A549 (cell line): ENCODE results near the gene AUTS2. TPM values are rescaled to one million over a fixed set of nuclear protein-coding genes. Genes with fewer than 3 reads are reported as not detected.

Experiments
- ATAC-seq, 2 experiments: fragments of 200-7000 bp in 1 of 2; fragments of >200 bp in 1 of 2; cut with Nextera tagmentation in 1 of 2; cut with Tn5 transposase in 1 of 2; 3 replicates each; pipeline versions ENCODE4 v1.8.0 to v1.9.1; 2018 to 2020; ENCODE audit warnings: mild to moderate bottlenecking in 1 of 2, moderate library complexity in 1 of 2
- CTCF ChIA-PET: fragments of 300-600 bp; sonication (Branson Sonifier 250); formaldehyde crosslinking; extraction: SDS; loops from one replicate; lab custom pipeline; 2021; ENCODE audit warnings: antibody characterized with exemption, inconsistent platforms; lab: Yijun Ruan, JAX
- POLR2A ChIA-PET: fragments of 350-600 bp; formaldehyde crosslinking; extraction: SDS; loops from one replicate; lab custom pipeline; 2021; ENCODE audit warnings: antibody characterized with exemption, inconsistent platforms; lab: Yijun Ruan, JAX
- DNase-seq, 2 experiments: peaks; one replicate each; pipeline versions ENCODE4 v3.0.0 to v3.0.0-alpha.2; 2011 to 2016; ENCODE audit warnings: low read depth in 1 of 2, low spot score in 1 of 2
- FAIRE-seq: peaks from 2 replicates; lab custom pipeline; 2011; peaks lifted over from hg19 to GRCh38; lab: Jason Lieb, UNC
- H3K27ac ChIP-seq, 2 experiments: fragments of >200 bp; sonication (Bioruptor Twin); formaldehyde crosslinking; 3 replicates each; pipeline ENCODE4 v1.5.1; 2016 to 2017
- H3K4me1 ChIP-seq: fragments of >200 bp; sonication (Bioruptor Twin); formaldehyde crosslinking; 3 replicates; pipeline ENCODE4 v1.6.1; 2016
- H3K4me2 ChIP-seq: fragments of >200 bp; sonication (Bioruptor Twin); formaldehyde crosslinking; 3 replicates; pipeline ENCODE4 v1.6.1; 2016
- H3K4me3 ChIP-seq: fragments of >200 bp; sonication (Bioruptor Twin); formaldehyde crosslinking; 3 replicates; pipeline ENCODE4 v1.5.1; 2016
- H3K9me3 ChIP-seq: fragments of >200 bp; sonication (Bioruptor Twin); formaldehyde crosslinking; 3 replicates; pipeline ENCODE4 v1.6.1; 2016
- BHLHE40 ChIP-seq: IDR thresholded peaks from 2 replicates; pipeline ENCODE4 v1.6.1; 2012; ENCODE audit warnings: low read depth, low read length, inconsistent platforms
- CEBPB ChIP-seq, 2 experiments: fragments of >200 bp in 1 of 2; sonication (Bioruptor Twin) in 1 of 2; formaldehyde crosslinking in 1 of 2; IDR thresholded peaks; 2 replicates each; pipeline ENCODE4 v1.6.1; 2012 to 2016
- CHD4 ChIP-seq: fragments of 200-600 bp; sonication (generic); IDR thresholded peaks from 2 replicates; pipeline ENCODE4 v1.6.1; 2016; ENCODE audit warnings: antibody characterized with exemption, mild to moderate bottlenecking, borderline replicate concordance
- EHMT2 ChIP-seq: fragments of 200-600 bp; sonication (generic); IDR thresholded peaks from 2 replicates; pipeline ENCODE4 v1.6.1; 2016; ENCODE audit warnings: antibody characterized with exemption, low read depth, mild to moderate bottlenecking, moderate library complexity
- EP300 ChIP-seq, 2 experiments: fragments of >200 bp; sonication (Bioruptor Twin); formaldehyde crosslinking; IDR thresholded peaks; 2 replicates in 1 of 2; 3 replicates in 1 of 2; pipeline ENCODE4 v1.6.1; 2016 to 2017
- FOSB ChIP-seq: fragments of 250-450 bp; sonication (Bioruptor Pico); IDR thresholded peaks from 2 replicates; pipeline ENCODE4 v1.5.0; 2020; ENCODE audit warnings: mild to moderate bottlenecking, moderate library complexity
- FOSL2 ChIP-seq, 2 experiments: fragments of 450-650 bp in 1 of 2; fragments of >200 bp in 1 of 2; sonication (Bioruptor Twin) in 1 of 2; formaldehyde crosslinking; IDR thresholded peaks; 2 replicates each; pipeline versions ENCODE4 v1.5.0 to v1.6.1; 2016 to 2020; ENCODE audit warnings: mild to moderate bottlenecking in 1 of 2, moderate library complexity in 1 of 2
- HOXA7 ChIP-seq: fragments of 250-450 bp; sonication (Bioruptor Pico); IDR thresholded peaks from 2 replicates; pipeline ENCODE4 v1.5.0; 2020; ENCODE audit warnings: mild to moderate bottlenecking, moderate library complexity
- HOXB13 ChIP-seq: fragments of 250-450 bp; sonication (Bioruptor Pico); IDR thresholded peaks from 2 replicates; pipeline ENCODE4 v1.5.0; 2020; ENCODE audit warnings: low read depth, mild to moderate bottlenecking, moderate library complexity
- HOXB5 ChIP-seq: fragments of 250-450 bp; sonication (Bioruptor Pico); IDR thresholded peaks from 2 replicates; pipeline ENCODE4 v1.5.0; 2020; ENCODE audit warnings: mild to moderate bottlenecking, moderate library complexity
- JUN ChIP-seq, 2 experiments: fragments of >200 bp; sonication (Bioruptor Twin); formaldehyde crosslinking; IDR thresholded peaks; 2 replicates in 1 of 2; 3 replicates in 1 of 2; pipeline ENCODE4 v1.6.1; 2016 to 2017
- MAZ ChIP-seq: fragments of 150-350 bp; IDR thresholded peaks from 2 replicates; pipeline ENCODE4 v1.6.1; 2014; ENCODE audit warnings: antibody characterized with exemption, low read depth, low read length, borderline replicate concordance
- MYC ChIP-seq: IDR thresholded peaks from 2 replicates; pipeline ENCODE4 v1.6.1; 2012; ENCODE audit warnings: mild to moderate bottlenecking, inconsistent platforms, low read length, improper control_type of control experiment, borderline replicate concordance
- NFE2L2 ChIP-seq: fragments of 150-350 bp; conservative IDR thresholded peaks from 2 replicates; pipeline ENCODE4 v1.6.1; 2014; ENCODE audit warnings: low read length
- POLR2A ChIP-seq: IDR thresholded peaks from 2 replicates; pipeline ENCODE4 v1.6.1; 2012; ENCODE audit warnings: mild to moderate bottlenecking, low read length
- RARB ChIP-seq: fragments of 250-450 bp; sonication (Bioruptor Pico); IDR thresholded peaks from 2 replicates; pipeline ENCODE4 v1.8.0; 2021; ENCODE audit warnings: mild to moderate bottlenecking, moderate library complexity
- SMC3 ChIP-seq: fragments of >200 bp; sonication (Bioruptor Twin); formaldehyde crosslinking; IDR thresholded peaks from 3 replicates; pipeline ENCODE4 v1.6.1; 2018; ENCODE audit warnings: inconsistent platforms
- SREBF2 ChIP-seq: fragments of 450-650 bp; IDR thresholded peaks from 2 replicates; pipeline ENCODE4 v1.6.1; 2014; ENCODE audit warnings: mild to moderate bottlenecking, moderate library complexity
- TP53 ChIP-seq: fragments of 250-450 bp; sonication (Bioruptor Pico); IDR thresholded peaks from 2 replicates; pipeline ENCODE4 v1.5.0; 2021; ENCODE audit warnings: mild to moderate bottlenecking, moderate library complexity
- WGBS: methylation state at CpG from one replicate; pipeline ENCODE4 v1.1.6; 2017; ENCODE audit errors: missing lambda C conversion rate; 5-methylcytosine and 5-hydroxymethylcytosine counted together
- polyA plus RNA-seq, 4 experiments: library from polyadenylated mRNA; depleted of rRNA in 3 of 4; stranded (reverse); fragments of >200 nt; fragmentation: RNase III in 1 of 4; extraction: RNeasy Plus Mini Kit Qiagen cat#74134 plus additional on column Dnase treatment in 1 of 4; gene quantifications; 2 replicates in 3 of 4; 3 replicates in 1 of 4; pipeline ENCODE4 v1.2.3, GENCODE V29; 2011 to 2017
- TF ChIP-seq, protein P1 (sequence below): fragments of 200-600 bp; sonication (generic); IDR thresholded peaks from 2 replicates; pipeline ENCODE4 v1.6.1; 2016; ENCODE audit warnings: antibody characterized with exemption, mild to moderate bottlenecking, moderate library complexity
- TF ChIP-seq, protein P2 (sequence below): fragments of >200 bp; sonication (Bioruptor Twin); formaldehyde crosslinking; IDR thresholded peaks from 2 replicates; pipeline ENCODE4 v1.6.1; 2016
- TF ChIP-seq, protein P3 (sequence below): IDR thresholded peaks from 2 replicates; pipeline ENCODE4 v1.6.1; 2012; ENCODE audit warnings: low read depth, borderline replicate concordance

AUTS2 gene
- polyA plus RNA-seq, 2 of the 4 experiments (the other 2 are of a cell fraction) = 1.6 to 3.6 TPM

DNA sequence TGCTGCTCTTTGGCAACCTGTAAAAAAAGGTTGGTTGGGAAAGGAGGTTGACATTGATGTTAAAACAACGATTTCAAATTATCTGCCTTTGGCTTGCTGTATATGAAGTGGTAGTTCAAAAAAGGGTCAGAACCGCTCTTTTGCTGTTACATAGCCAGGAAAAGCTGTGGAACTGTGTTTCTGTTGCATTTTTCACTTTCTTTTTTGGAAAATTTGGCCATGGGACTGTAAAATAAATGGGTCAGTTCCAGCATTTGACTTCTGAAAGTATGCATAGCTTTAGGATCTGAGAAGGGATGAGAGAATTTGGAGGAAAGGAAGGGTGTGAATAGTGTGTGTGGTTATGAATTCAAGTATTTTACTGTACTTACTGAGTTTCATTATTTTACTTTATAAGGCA, 7.3 kb downstream of the AUTS2 start:
- POLR2A ChIA-PET = no interaction called here
- DNase-seq = no peak
- FAIRE-seq = no peak
- WGBS = 39% methylated on average over 2 of the region's 2 CpGs
- Histone ChIP-seq H3K27ac (no peak overlapping the region), H3K4me3 (no peak overlapping the region), H3K9me3 (no peaks in the 10 kb centered on the region), H3K4me2 (no peak overlapping the region), H3K4me1 (peaks cover 16% of the 10 kb centered on the region; the same call in 2 of the 3 replicates)
- CTCF ChIA-PET = no interaction called here
- TF ChIP-seq POLR2A = no peak
- TF ChIP-seq EP300 (IDR thresholded peaks at IDR 0.05) = no peak
- TF ChIP-seq MAZ = no peak
- TF ChIP-seq, protein P1, sequence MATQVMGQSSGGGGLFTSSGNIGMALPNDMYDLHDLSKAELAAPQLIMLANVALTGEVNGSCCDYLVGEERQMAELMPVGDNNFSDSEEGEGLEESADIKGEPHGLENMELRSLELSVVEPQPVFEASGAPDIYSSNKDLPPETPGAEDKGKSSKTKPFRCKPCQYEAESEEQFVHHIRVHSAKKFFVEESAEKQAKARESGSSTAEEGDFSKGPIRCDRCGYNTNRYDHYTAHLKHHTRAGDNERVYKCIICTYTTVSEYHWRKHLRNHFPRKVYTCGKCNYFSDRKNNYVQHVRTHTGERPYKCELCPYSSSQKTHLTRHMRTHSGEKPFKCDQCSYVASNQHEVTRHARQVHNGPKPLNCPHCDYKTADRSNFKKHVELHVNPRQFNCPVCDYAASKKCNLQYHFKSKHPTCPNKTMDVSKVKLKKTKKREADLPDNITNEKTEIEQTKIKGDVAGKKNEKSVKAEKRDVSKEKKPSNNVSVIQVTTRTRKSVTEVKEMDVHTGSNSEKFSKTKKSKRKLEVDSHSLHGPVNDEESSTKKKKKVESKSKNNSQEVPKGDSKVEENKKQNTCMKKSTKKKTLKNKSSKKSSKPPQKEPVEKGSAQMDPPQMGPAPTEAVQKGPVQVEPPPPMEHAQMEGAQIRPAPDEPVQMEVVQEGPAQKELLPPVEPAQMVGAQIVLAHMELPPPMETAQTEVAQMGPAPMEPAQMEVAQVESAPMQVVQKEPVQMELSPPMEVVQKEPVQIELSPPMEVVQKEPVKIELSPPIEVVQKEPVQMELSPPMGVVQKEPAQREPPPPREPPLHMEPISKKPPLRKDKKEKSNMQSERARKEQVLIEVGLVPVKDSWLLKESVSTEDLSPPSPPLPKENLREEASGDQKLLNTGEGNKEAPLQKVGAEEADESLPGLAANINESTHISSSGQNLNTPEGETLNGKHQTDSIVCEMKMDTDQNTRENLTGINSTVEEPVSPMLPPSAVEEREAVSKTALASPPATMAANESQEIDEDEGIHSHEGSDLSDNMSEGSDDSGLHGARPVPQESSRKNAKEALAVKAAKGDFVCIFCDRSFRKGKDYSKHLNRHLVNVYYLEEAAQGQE = no peak
- TF ChIP-seq HOXA7 (CRISPR knock-in tag) = no peak
- no peak for ATAC-seq

DNA sequence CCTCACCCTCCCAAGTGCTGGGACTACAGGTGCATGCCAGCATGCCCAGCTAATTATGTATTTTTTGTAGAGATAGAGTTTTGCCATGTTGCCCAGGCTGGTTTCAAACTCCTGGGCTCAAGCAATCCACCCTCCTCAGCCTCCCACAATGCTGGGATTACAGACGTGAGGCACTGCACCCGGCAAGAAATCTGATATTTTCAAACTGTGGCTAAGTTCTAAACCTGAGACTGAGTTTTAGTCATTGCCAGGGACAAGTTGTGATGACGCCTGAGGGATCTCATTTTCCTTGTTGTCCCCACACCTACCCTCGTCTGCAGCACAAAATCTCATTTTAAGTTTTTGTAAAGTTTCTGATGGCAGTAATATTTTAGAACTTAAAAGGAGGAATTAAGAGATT, 9.8 kb downstream of the AUTS2 start:
- no peak for ATAC-seq

DNA sequence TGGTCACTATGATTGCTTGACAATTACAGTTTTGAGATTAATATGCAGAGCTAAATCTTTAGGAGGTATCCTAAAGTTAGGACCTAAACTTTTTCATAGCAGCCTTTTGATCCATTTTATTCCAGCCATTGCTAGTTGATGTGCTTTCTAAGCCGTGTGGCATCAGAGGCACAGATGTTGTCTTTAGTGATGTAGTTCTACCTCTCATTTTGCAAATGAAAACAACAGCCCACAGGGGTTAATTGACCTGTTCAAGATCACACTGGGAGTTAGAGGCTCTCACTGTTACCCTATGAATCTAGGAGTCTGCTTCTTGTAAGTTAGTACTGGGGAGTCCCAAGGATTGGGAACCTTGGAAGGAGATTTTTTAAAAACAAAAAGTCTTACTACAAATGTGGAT, 10.6 kb downstream of the AUTS2 start:
- FAIRE-seq = no peak
- no peak overlapping the region for H3K4me3 ChIP-seq
- DNase-seq = no peak
- H3K4me2 ChIP-seq = no peak overlapping the region
- TF ChIP-seq CHD4 (no peak), HOXA7 (CRISPR knock-in tag) (no peak), FOSL2 (IDR thresholded peaks at IDR 0.05) (no peak), FOSL2 (CRISPR knock-in tag; IDR thresholded peaks at IDR 0.05) (no peak), MYC (no peak), NFE2L2 (no peak), JUN (IDR thresholded peaks at IDR 0.05) (no peak), CEBPB (IDR thresholded peaks at IDR 0.05) (no peak), FOSB (CRISPR knock-in tag) (no peak), RARB (CRISPR knock-in tag) (no peak), TP53 (CRISPR knock-in tag) (no peak)
- CTCF ChIA-PET = no interaction called here
- no peak for ATAC-seq
- 12% methylated on average over 1 of the region's 1 CpG for WGBS
- POLR2A ChIA-PET = no interaction called here
- no peaks in the 10 kb centered on the region for H3K9me3 ChIP-seq
- no peak overlapping the region for H3K27ac ChIP-seq
- peaks cover 7% of the 10 kb centered on the region; the same call in 1 of the 3 replicates for H3K4me1 ChIP-seq

More for the DNA sequence above, 9.8 kb downstream of the AUTS2 start:
- 64% methylated on average over 4 of the region's 4 CpGs for WGBS
- TF ChIP-seq EHMT2 = no peak
- TF ChIP-seq, protein P2, sequence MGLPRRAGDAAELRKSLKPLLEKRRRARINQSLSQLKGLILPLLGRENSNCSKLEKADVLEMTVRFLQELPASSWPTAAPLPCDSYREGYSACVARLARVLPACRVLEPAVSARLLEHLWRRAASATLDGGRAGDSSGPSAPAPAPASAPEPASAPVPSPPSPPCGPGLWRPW = no peak
- TF ChIP-seq BHLHE40 = no peak
- TF ChIP-seq SMC3 = no peak
- no peak for TF ChIP-seq HOXB5 (CRISPR knock-in tag)
- TF ChIP-seq, protein P3, sequence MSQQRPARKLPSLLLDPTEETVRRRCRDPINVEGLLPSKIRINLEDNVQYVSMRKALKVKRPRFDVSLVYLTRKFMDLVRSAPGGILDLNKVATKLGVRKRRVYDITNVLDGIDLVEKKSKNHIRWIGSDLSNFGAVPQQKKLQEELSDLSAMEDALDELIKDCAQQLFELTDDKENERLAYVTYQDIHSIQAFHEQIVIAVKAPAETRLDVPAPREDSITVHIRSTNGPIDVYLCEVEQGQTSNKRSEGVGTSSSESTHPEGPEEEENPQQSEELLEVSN = no peak
- no peak for TF ChIP-seq SREBF2
- TF ChIP-seq HOXB13 = no peak
- Histone ChIP-seq H3K4me2 (no peak overlapping the region), H3K4me3 (no peak overlapping the region), H3K4me1 (peaks cover 7% of the 10 kb centered on the region; the same call in 1 of the 3 replicates), H3K9me3 (no peaks in the 10 kb centered on the region), H3K27ac (no peak overlapping the region)
- ChIA-PET CTCF (interaction anchor here (0.8 kb wide), 1 partner anchor 12 kb away, joined by 3 read pairs; no protein-coding TSS in a partner anchor), POLR2A (no interaction called here)
- DNase-seq (no peak), FAIRE-seq (no peak)
